Measurements from ENCODE around the gene METTL5. TPM values are rescaled to one million over a fixed set of nuclear protein-coding genes. Genes with fewer than 3 reads are reported as not detected.
"Not testable (repeated sequence)": the region's sequence is repeated elsewhere in the genome, so short reads cannot be mapped to it uniquely, and the experiment has no call there.

Gene METTL5
- total RNA-seq, 1 donor, result 39.8 TPM

- Histone ChIP-seq H3K4me3 (ENCODE audit: insufficient read depth, low read length) (no peak overlapping the region), H3K79me2 (ENCODE audit: insufficient read depth, low read length) (peaks cover 68% of the 10 kb centered on the region), H4K20me1 (ENCODE audit: insufficient read depth, low read length) (peaks cover 8% of the 10 kb centered on the region), H3K9me3 (ENCODE audit: low read depth, low read length) (no peaks in the 10 kb centered on the region), H3K36me3 (ENCODE audit: insufficient read depth, low read length) (no peaks in the 10 kb centered on the region), H3K27me3 (ENCODE audit: insufficient read depth, low read length) (no peaks in the 10 kb centered on the region), H2AFZ (ENCODE audit: low read length) (no peak overlapping the region), H3K27ac (ENCODE audit: low read depth, low read length) (no peak overlapping the region), H3K4me2 (ENCODE audit: insufficient read depth, low read length) (no peak overlapping the region), H3K4me1 (ENCODE audit: insufficient read depth, low read length) (no peaks in the 10 kb centered on the region)
- TF ChIP-seq CTCF (IDR thresholded peaks at IDR 0.05; ENCODE audit: extremely low read depth, low read depth, low read length), result no peak
- no peak for DNase-seq (ENCODE audit: insufficient read length, low spot score, missing footprints)
These were observed 42.9 kb upstream of the METTL5 start for GRCh38 chr2:169867579-169867978.

- H4K20me1 ChIP-seq (ENCODE audit: insufficient read depth, low read length); H3K4me2 ChIP-seq (ENCODE audit: insufficient read depth, low read length); H3K27me3 ChIP-seq (ENCODE audit: insufficient read depth, low read length); H3K27ac ChIP-seq (ENCODE audit: low read depth, low read length); H3K4me3 ChIP-seq (ENCODE audit: insufficient read depth, low read length); H3K4me1 ChIP-seq (ENCODE audit: insufficient read depth, low read length); DNase-seq (ENCODE audit: insufficient read length, low spot score, missing footprints); H3K9me3 ChIP-seq (ENCODE audit: low read depth, low read length); H2AFZ ChIP-seq (ENCODE audit: low read length); H3K36me3 ChIP-seq (ENCODE audit: insufficient read depth, low read length): not testable (repeated sequence)
- H3K79me2 ChIP-seq (ENCODE audit: insufficient read depth, low read length), result peaks cover 75% of the 10 kb centered on the region
These were observed 41.5 kb upstream of the METTL5 start for GRCh38 chr2:169866230-169866629.

- H3K9me3 ChIP-seq (ENCODE audit: low read depth, low read length), result no peaks in the 10 kb centered on the region
- no peaks in the 10 kb centered on the region for H3K27me3 ChIP-seq (ENCODE audit: insufficient read depth, low read length)
- H3K79me2 ChIP-seq (ENCODE audit: insufficient read depth, low read length), result peaks cover 78% of the 10 kb centered on the region
- no peaks in the 10 kb centered on the region for H3K4me1 ChIP-seq (ENCODE audit: insufficient read depth, low read length)
- H4K20me1 ChIP-seq (ENCODE audit: insufficient read depth, low read length), result peaks cover 5% of the 10 kb centered on the region
- no peaks in the 10 kb centered on the region for H3K36me3 ChIP-seq (ENCODE audit: insufficient read depth, low read length)
- no peak overlapping the region for H3K4me2 ChIP-seq (ENCODE audit: insufficient read depth, low read length)
- DNase-seq (ENCODE audit: insufficient read length, low spot score, missing footprints), result no peak
- no peak overlapping the region for H3K4me3 ChIP-seq (ENCODE audit: insufficient read depth, low read length)
- no peak overlapping the region for H2AFZ ChIP-seq (ENCODE audit: low read length)
- no peak for TF ChIP-seq CTCF (IDR thresholded peaks at IDR 0.05; ENCODE audit: extremely low read depth, low read depth, low read length)
- H3K27ac ChIP-seq (ENCODE audit: low read depth, low read length), result no peak overlapping the region
These were observed 40.8 kb upstream of the METTL5 start for GRCh38 chr2:169865492-169865891.

- Histone ChIP-seq H3K79me2 (ENCODE audit: insufficient read depth, low read length) (peaks cover 77% of the 10 kb centered on the region), H2AFZ (ENCODE audit: low read length) (no peak overlapping the region), H3K4me3 (ENCODE audit: insufficient read depth, low read length) (no peak overlapping the region), H3K27me3 (ENCODE audit: insufficient read depth, low read length) (no peaks in the 10 kb centered on the region), H3K27ac (ENCODE audit: low read depth, low read length) (no peak overlapping the region), H3K9me3 (ENCODE audit: low read depth, low read length) (no peaks in the 10 kb centered on the region), H3K4me2 (ENCODE audit: insufficient read depth, low read length) (no peak overlapping the region), H3K36me3 (ENCODE audit: insufficient read depth, low read length) (no peaks in the 10 kb centered on the region), H3K4me1 (ENCODE audit: insufficient read depth, low read length) (no peaks in the 10 kb centered on the region), H4K20me1 (ENCODE audit: insufficient read depth, low read length) (peaks cover 11% of the 10 kb centered on the region)
- TF ChIP-seq CTCF (IDR thresholded peaks at IDR 0.05; ENCODE audit: extremely low read depth, low read depth, low read length), result no peak
- no peak for DNase-seq (ENCODE audit: insufficient read length, low spot score, missing footprints)
These were observed 38.1 kb upstream of the METTL5 start for GRCh38 chr2:169862816-169863215.
